ENCODE measurements around the gene NEDD4.

GRCh38 chr15:55802600-55803376, 190.6 kb downstream of the NEDD4 start:
- TF ChIP-seq YY1 (IDR thresholded peaks at IDR 0.05; ENCODE audit: insufficient read depth, insufficient read length) (no peak), ZNF274 (IDR thresholded peaks at IDR 0.05; ENCODE audit: low read depth, low read length) (no peak), SUZ12 (IDR thresholded peaks at IDR 0.05; ENCODE audit: extremely low read depth, insufficient read depth, insufficient read length) (no peak)
